Kidney (tissue), 14 donors: Measurements from ENCODE around the gene DSC1. TPM values are rescaled to one million over a fixed set of nuclear protein-coding genes. Genes with fewer than 3 reads are reported as not detected.

Experiments used
- DNase-seq, 5 donors: peaks; one replicate each; pipeline ENCODE4 v3.0.0-alpha.2; 2013 to 2020
- FAIRE-seq: peaks from 2 replicates; lab custom pipeline; 2012; peaks lifted over from hg19 to GRCh38; lab: Jason Lieb, UNC
- H3K27ac ChIP-seq, 2 donors: one replicate each; pipeline ENCODE4 v1.7.0; 2013; ENCODE audit warnings: low read depth in 2 of 2, low read length in 2 of 2, inconsistent platforms in 1 of 2
- H3K27me3 ChIP-seq: one replicate; pipeline ENCODE4 v1.7.1; 2013; ENCODE audit warnings: low read length, inconsistent platforms; ENCODE audit not compliant: control insufficient read depth, insufficient read depth
- H3K36me3 ChIP-seq, 3 donors: one replicate each; pipeline versions ENCODE4 v1.7.0 to v1.7.1; 2013; ENCODE audit warnings: low read length in 3 of 3, control low read depth in 1 of 3, inconsistent platforms in 1 of 3; ENCODE audit not compliant: insufficient read depth in 3 of 3, control insufficient read depth in 2 of 3
- H3K4me1 ChIP-seq, 3 donors: one replicate each; pipeline versions ENCODE4 v1.7.0 to v1.7.1; 2013; ENCODE audit warnings: low read length in 3 of 3, inconsistent platforms in 1 of 3, low read depth in 1 of 3; ENCODE audit not compliant: control insufficient read depth in 2 of 3, insufficient read depth in 2 of 3
- H3K4me3 ChIP-seq, 3 donors: one replicate each; pipeline versions ENCODE4 v1.7.0 to v1.8.1; 2013; ENCODE audit warnings: low read length in 3 of 3, control low read depth in 1 of 3, inconsistent platforms in 1 of 3
- H3K9ac ChIP-seq, 3 donors: one replicate each; pipeline versions ENCODE4 v1.7.0 to v1.7.1; 2013; ENCODE audit warnings: low read length in 3 of 3, control low read depth in 1 of 3, inconsistent platforms in 1 of 3
- H3K9me3 ChIP-seq, 3 donors: one replicate each; pipeline versions ENCODE4 v1.7.0 to v1.7.1; 2013; ENCODE audit warnings: low read length in 3 of 3, control low read depth in 1 of 3, inconsistent platforms in 1 of 3; ENCODE audit not compliant: control insufficient read depth in 2 of 3, insufficient read depth in 1 of 3
- intact Hi-C: fragments of 100-400 bp; cut with DNase I; formaldehyde crosslinking; loops from one replicate; pipeline ENCODE4 v1.11.1; 2022
- polyA plus RNA-seq: library from polyadenylated mRNA; stranded (reverse); fragments of 350-450 nt; fragmentation: Illumina TruSeq; extraction: RNeasy Lipid Tissue Mini Kit (QIAGEN cat#74804); gene quantifications from one replicate; pipeline ENCODE4 v1.2.3, GENCODE V29; 2014; ENCODE audit warnings: low read depth, low replicate concordance; ENCODE audit not compliant: insufficient read depth
- total RNA-seq: library from RNA; stranded (reverse); fragmentation: NEBNext Ultra II Directional; extraction: Animal tissue kit (Norgen Biotek cat#: 25700); gene quantifications from one replicate; pipeline ENCODE4 v1.2.1, GENCODE V29; 2021
- TF ChIP-seq, protein P1 (sequence below): IDR thresholded peaks from 3 replicates; pipeline ENCODE4 v1.5.1; 2012; ENCODE audit warnings: mild to moderate bottlenecking, moderate library complexity, borderline replicate concordance; ENCODE audit not compliant: insufficient read depth; ENCODE audit errors: extremely low read depth
- donor health status: control.
- donor health status: control.
- donor health status: control.
- donor health status: control.
- donor health status: control.
- donor health status: DM: yes; HTN: yes; CAD: no.
- donor health status: Normal renal cell carcinoma (clear cell type).

The DSC1 gene
- total and polyA plus RNA-seq, 2 donors from 2014 or later, result not detected

DNA sequence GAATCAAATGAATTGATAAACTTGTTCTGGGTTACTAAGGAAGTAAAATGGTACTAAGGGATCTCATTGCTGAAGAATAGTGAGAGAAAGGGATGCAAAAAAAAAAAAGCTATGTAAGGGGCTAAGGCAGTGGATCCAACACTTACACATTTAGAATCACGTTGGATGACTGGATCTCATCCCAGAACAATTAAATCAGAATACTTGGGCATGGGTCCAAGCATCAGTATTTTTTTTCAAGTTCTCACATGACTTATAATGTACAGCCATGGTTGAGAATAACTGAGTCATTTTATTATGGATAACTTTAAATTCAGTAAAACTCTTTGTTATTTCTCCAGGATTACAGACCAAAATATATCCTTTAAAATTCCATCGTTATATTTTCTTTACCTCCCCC, 8.5 kb downstream of the DSC1 start:
- Histone ChIP-seq H3K9ac (no peak overlapping the region), H3K4me1 (no peaks in the 10 kb centered on the region), H3K4me3 (no peak overlapping the region), H3K27ac (no peak overlapping the region), H3K36me3 (no peaks in the 10 kb centered on the region), H3K27me3 (no peaks in the 10 kb centered on the region), H3K9me3 (no peaks in the 10 kb centered on the region)
- TF ChIP-seq, protein P1, sequence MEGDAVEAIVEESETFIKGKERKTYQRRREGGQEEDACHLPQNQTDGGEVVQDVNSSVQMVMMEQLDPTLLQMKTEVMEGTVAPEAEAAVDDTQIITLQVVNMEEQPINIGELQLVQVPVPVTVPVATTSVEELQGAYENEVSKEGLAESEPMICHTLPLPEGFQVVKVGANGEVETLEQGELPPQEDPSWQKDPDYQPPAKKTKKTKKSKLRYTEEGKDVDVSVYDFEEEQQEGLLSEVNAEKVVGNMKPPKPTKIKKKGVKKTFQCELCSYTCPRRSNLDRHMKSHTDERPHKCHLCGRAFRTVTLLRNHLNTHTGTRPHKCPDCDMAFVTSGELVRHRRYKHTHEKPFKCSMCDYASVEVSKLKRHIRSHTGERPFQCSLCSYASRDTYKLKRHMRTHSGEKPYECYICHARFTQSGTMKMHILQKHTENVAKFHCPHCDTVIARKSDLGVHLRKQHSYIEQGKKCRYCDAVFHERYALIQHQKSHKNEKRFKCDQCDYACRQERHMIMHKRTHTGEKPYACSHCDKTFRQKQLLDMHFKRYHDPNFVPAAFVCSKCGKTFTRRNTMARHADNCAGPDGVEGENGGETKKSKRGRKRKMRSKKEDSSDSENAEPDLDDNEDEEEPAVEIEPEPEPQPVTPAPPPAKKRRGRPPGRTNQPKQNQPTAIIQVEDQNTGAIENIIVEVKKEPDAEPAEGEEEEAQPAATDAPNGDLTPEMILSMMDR, result no peak
- DNase-seq, result peak in 1 of 5 donors; percentile 7
- intact Hi-C loops, result no loop called here
- no peak for FAIRE-seq

- FAIRE-seq (no peak), DNase-seq (no peak)
- H3K27me3 ChIP-seq, result no peaks in the 10 kb centered on the region
- no peak overlapping the region for H3K4me3 ChIP-seq
- no peak overlapping the region for H3K27ac ChIP-seq
- no peaks in the 10 kb centered on the region for H3K36me3 ChIP-seq
- H3K9me3 ChIP-seq, result no peaks in the 10 kb centered on the region
- TF ChIP-seq, protein P1, result no peak
- no peak overlapping the region for H3K9ac ChIP-seq
- H3K4me1 ChIP-seq, result no peaks in the 10 kb centered on the region
- intact Hi-C loops, result no loop called here
Measured at GRCh38 chr18:31149351-31149750, 13.3 kb downstream of the DSC1 start.

GRCh38 chr18:31148600-31148999, 14.1 kb downstream of the DSC1 start:
- no peaks in the 10 kb centered on the region for H3K4me1 ChIP-seq
- no peak overlapping the region for H3K27ac ChIP-seq
- no peak for FAIRE-seq
- no peak for DNase-seq
- no peak overlapping the region for H3K4me3 ChIP-seq
- intact Hi-C loops, result no loop called here
- no peaks in the 10 kb centered on the region for H3K9me3 ChIP-seq
- no peaks in the 10 kb centered on the region for H3K36me3 ChIP-seq
- no peaks in the 10 kb centered on the region for H3K27me3 ChIP-seq
- H3K9ac ChIP-seq, result no peak overlapping the region
- TF ChIP-seq, protein P1, result no peak

- DNase-seq (no peak), FAIRE-seq (no peak)
- H3K27ac ChIP-seq, result no peak overlapping the region
- no peak overlapping the region for H3K4me3 ChIP-seq
- no peaks in the 10 kb centered on the region for H3K4me1 ChIP-seq
- H3K9ac ChIP-seq, result no peak overlapping the region
- no peaks in the 10 kb centered on the region for H3K36me3 ChIP-seq
- intact Hi-C loops, result no loop called here
- no peaks in the 10 kb centered on the region for H3K9me3 ChIP-seq
- H3K27me3 ChIP-seq, result no peaks in the 10 kb centered on the region
- TF ChIP-seq, protein P1, result no peak
Measured at GRCh38 chr18:31146809-31147208, 15.8 kb downstream of the DSC1 start.
